GM12878 (cell line): Measurements from ENCODE around the gene CCDC201. TPM values are rescaled to one million over a fixed set of nuclear protein-coding genes. Genes with fewer than 3 reads are reported as not detected.

ENCODE experiments used
- DPF2 ChIP-seq: fragments of 450-650 bp; IDR thresholded peaks from 2 replicates; pipeline ENCODE4 v1.6.1; 2017; ENCODE audit warnings: mild to moderate bottlenecking
- EZH2 ChIP-seq: IDR thresholded peaks from 2 replicates; pipeline ENCODE4 v1.6.1; 2012; ENCODE audit warnings: low read depth, mild to moderate bottlenecking, control low read depth, inconsistent platforms, low read length, borderline replicate concordance; ENCODE audit not compliant: control insufficient read depth
- polyA plus RNA-seq, 11 experiments: library from polyadenylated mRNA; depleted of rRNA in 4 of 11; unstranded in 6 of 11; stranded (reverse) in 5 of 11; fragments of >200 nt; fragmentation: Nextera tagmentation in 4 of 11; fragmentation: Illumina TruSeq in 1 of 11; extraction: Ambion mirVana in 4 of 11; extraction: Trizol in 1 of 11; gene quantifications; 1 replicate in 1 of 11; 2 replicates in 10 of 11; pipeline versions ENCODE4 v1.2.1 to v1.2.3, GENCODE V29; 2011 to 2016; ENCODE audit warnings: inconsistent platforms in 2 of 11, missing spikeins in 2 of 11, low read depth in 1 of 11
- total RNA-seq, 4 experiments: library from RNA; depleted of rRNA in 3 of 4; stranded (reverse); fragments of >200 nt in 3 of 4; fragmentation: Illumina TruSeq in 1 of 4; extraction: Trizol in 1 of 4; gene quantifications; 2 replicates each; pipeline versions ENCODE4 v1.2.1 to v1.2.3, GENCODE V29; 2013 to 2021
- TF ChIP-seq, protein P1 (sequence below): fragments of 450-650 bp; formaldehyde crosslinking; IDR thresholded peaks from 2 replicates; pipeline ENCODE4 v1.5.0; 2022; ENCODE audit warnings: mild to moderate bottlenecking, missing genetic modification characterization
- TF ChIP-seq, protein P2 (sequence below): IDR thresholded peaks from 2 replicates; pipeline ENCODE4 v1.6.1; 2012; ENCODE audit warnings: improper control_type of control experiment, low read depth, low read length; ENCODE audit not compliant: insufficient replicate concordance

The CCDC201 gene
- total and polyA plus RNA-seq, 10 of the 15 experiments (the other 5 are each of a cell fraction or from before 2014, with no cell fraction given), result 0.10 TPM; not detected in 9

GRCh38 chr7:45914911-45915310 lies 42.0 kb upstream of the CCDC201 start (continued):
- TF ChIP-seq, protein P1, sequence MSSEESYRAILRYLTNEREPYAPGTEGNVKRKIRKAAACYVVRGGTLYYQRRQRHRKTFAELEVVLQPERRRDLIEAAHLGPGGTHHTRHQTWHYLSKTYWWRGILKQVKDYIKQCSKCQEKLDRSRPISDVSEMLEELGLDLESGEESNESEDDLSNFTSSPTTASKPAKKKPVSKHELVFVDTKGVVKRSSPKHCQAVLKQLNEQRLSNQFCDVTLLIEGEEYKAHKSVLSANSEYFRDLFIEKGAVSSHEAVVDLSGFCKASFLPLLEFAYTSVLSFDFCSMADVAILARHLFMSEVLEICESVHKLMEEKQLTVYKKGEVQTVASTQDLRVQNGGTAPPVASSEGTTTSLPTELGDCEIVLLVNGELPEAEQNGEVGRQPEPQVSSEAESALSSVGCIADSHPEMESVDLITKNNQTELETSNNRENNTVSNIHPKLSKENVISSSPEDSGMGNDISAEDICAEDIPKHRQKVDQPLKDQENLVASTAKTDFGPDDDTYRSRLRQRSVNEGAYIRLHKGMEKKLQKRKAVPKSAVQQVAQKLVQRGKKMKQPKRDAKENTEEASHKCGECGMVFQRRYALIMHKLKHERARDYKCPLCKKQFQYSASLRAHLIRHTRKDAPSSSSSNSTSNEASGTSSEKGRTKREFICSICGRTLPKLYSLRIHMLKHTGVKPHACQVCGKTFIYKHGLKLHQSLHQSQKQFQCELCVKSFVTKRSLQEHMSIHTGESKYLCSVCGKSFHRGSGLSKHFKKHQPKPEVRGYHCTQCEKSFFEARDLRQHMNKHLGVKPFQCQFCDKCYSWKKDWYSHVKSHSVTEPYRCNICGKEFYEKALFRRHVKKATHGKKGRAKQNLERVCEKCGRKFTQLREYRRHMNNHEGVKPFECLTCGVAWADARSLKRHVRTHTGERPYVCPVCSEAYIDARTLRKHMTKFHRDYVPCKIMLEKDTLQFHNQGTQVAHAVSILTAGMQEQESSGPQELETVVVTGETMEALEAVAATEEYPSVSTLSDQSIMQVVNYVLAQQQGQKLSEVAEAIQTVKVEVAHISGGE (CRISPR knock-in tag), result no peak
- TF ChIP-seq, protein P2, sequence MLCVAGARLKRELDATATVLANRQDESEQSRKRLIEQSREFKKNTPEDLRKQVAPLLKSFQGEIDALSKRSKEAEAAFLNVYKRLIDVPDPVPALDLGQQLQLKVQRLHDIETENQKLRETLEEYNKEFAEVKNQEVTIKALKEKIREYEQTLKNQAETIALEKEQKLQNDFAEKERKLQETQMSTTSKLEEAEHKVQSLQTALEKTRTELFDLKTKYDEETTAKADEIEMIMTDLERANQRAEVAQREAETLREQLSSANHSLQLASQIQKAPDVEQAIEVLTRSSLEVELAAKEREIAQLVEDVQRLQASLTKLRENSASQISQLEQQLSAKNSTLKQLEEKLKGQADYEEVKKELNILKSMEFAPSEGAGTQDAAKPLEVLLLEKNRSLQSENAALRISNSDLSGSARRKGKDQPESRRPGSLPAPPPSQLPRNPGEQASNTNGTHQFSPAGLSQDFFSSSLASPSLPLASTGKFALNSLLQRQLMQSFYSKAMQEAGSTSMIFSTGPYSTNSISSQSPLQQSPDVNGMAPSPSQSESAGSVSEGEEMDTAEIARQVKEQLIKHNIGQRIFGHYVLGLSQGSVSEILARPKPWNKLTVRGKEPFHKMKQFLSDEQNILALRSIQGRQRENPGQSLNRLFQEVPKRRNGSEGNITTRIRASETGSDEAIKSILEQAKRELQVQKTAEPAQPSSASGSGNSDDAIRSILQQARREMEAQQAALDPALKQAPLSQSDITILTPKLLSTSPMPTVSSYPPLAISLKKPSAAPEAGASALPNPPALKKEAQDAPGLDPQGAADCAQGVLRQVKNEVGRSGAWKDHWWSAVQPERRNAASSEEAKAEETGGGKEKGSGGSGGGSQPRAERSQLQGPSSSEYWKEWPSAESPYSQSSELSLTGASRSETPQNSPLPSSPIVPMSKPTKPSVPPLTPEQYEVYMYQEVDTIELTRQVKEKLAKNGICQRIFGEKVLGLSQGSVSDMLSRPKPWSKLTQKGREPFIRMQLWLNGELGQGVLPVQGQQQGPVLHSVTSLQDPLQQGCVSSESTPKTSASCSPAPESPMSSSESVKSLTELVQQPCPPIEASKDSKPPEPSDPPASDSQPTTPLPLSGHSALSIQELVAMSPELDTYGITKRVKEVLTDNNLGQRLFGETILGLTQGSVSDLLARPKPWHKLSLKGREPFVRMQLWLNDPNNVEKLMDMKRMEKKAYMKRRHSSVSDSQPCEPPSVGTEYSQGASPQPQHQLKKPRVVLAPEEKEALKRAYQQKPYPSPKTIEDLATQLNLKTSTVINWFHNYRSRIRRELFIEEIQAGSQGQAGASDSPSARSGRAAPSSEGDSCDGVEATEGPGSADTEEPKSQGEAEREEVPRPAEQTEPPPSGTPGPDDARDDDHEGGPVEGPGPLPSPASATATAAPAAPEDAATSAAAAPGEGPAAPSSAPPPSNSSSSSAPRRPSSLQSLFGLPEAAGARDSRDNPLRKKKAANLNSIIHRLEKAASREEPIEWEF, result no peak
- TF ChIP-seq EZH2 (no peak), DPF2 (no peak)
